MM.1S (cell line): ENCODE data around the gene UGT3A1.

ENCODE experiments used
- DNase-seq: peaks from one replicate; pipeline ENCODE4 v3.0.0-alpha.2; 2015
- H2AFZ ChIP-seq: fragments of 300-600 bp; sonication (generic); 2 replicates; pipeline ENCODE4 v1.6.0; 2016; ENCODE audit warnings: antibody characterized with exemption, low read length
- H3F3A ChIP-seq: fragments of 300-600 bp; sonication (generic); 2 replicates; pipeline ENCODE4 v1.6.1; 2016; ENCODE audit warnings: mild to moderate bottlenecking, antibody characterized with exemption, low read length, moderate library complexity, mixed read lengths; ENCODE audit not compliant: insufficient read depth
- H3K27ac ChIP-seq: fragments of 300-600 bp; sonication (generic); 2 replicates; pipeline ENCODE4 v1.5.1; 2016; ENCODE audit warnings: mild to moderate bottlenecking, low read length
- H3K27me3 ChIP-seq: fragments of 300-600 bp; sonication (generic); replicated peaks from 2 replicates; pipeline ENCODE4 v1.6.0; 2016; ENCODE audit warnings: low read length; ENCODE audit not compliant: insufficient read depth
- H3K36me3 ChIP-seq: fragments of 300-600 bp; sonication (generic); replicated peaks from 2 replicates; pipeline ENCODE4 v1.6.1; 2016; ENCODE audit warnings: mild to moderate bottlenecking, low read length, mixed read lengths; ENCODE audit not compliant: insufficient read depth
- H3K4me1 ChIP-seq: fragments of 300-600 bp; sonication (generic); 2 replicates; pipeline ENCODE4 v1.6.1; 2016; ENCODE audit warnings: low read length, mixed read lengths
- H3K4me2 ChIP-seq: fragments of 300-600 bp; sonication (generic); 2 replicates; pipeline ENCODE4 v1.6.0; 2016; ENCODE audit warnings: low read depth, low read length
- H3K4me3 ChIP-seq: fragments of 300-600 bp; sonication (generic); 2 replicates; pipeline ENCODE4 v1.5.1; 2016; ENCODE audit warnings: low read length, mixed read lengths
- H3K79me2 ChIP-seq: fragments of 300-600 bp; sonication (generic); 2 replicates; pipeline ENCODE4 v1.6.1; 2016; ENCODE audit warnings: mixed run types, low read length, mixed read lengths
- H3K9ac ChIP-seq: fragments of 300-600 bp; sonication (generic); 2 replicates; pipeline ENCODE4 v1.6.1; 2016; ENCODE audit warnings: low read length, mixed read lengths
- H3K9me2 ChIP-seq: fragments of 300-600 bp; sonication (generic); replicated peaks from 2 replicates; pipeline ENCODE4 v1.6.1; 2016; ENCODE audit warnings: mild to moderate bottlenecking, low read length, mixed read lengths; ENCODE audit not compliant: insufficient read depth
- H3K9me3 ChIP-seq: fragments of 300-600 bp; sonication (generic); replicated peaks from 2 replicates; pipeline ENCODE4 v1.6.1; 2016; ENCODE audit warnings: mild to moderate bottlenecking, low read length, mixed read lengths; ENCODE audit not compliant: insufficient read depth
- H4K20me1 ChIP-seq: fragments of 300-600 bp; sonication (generic); 2 replicates; pipeline ENCODE4 v1.6.1; 2016; ENCODE audit warnings: mild to moderate bottlenecking, low read length, moderate library complexity, mixed read lengths; ENCODE audit not compliant: insufficient read depth
- CTCF ChIP-seq: fragments of 300-600 bp; sonication (generic); IDR thresholded peaks from 2 replicates; pipeline ENCODE4 v1.5.1; 2016; ENCODE audit warnings: antibody characterized with exemption, low read length, mixed read lengths
- EZH2 ChIP-seq: fragments of 300-600 bp; sonication (generic); optimal IDR thresholded peaks from 2 replicates; pipeline ENCODE3; 2017; ENCODE audit warnings: low read depth, mild to moderate bottlenecking, antibody characterized with exemption, low read length, mixed read lengths
- EZH2phosphoT487 ChIP-seq: fragments of 300-600 bp; sonication (generic); IDR thresholded peaks from 2 replicates; pipeline ENCODE4 v1.6.1; 2018; ENCODE audit warnings: antibody characterized with exemption, low read length

Gene UGT3A1

GRCh38 chr5:36029914-36030313 lies 38.7 kb upstream of the UGT3A1 start:
- Histone ChIP-seq H3K9me2 (no peaks in the 10 kb centered on the region), H3K27me3 (no peaks in the 10 kb centered on the region), H3K27ac (no peak overlapping the region), H4K20me1 (no peaks in the 10 kb centered on the region), H3K79me2 (no peaks in the 10 kb centered on the region), H3K4me2 (no peak overlapping the region), H3K4me1 (no peaks in the 10 kb centered on the region), H3K9me3 (no peaks in the 10 kb centered on the region), H2AFZ (no peak overlapping the region), H3K4me3 (no peak overlapping the region), H3F3A (no peaks in the 10 kb centered on the region), H3K9ac (no peak overlapping the region), H3K36me3 (no peaks in the 10 kb centered on the region)
- TF ChIP-seq EZH2phosphoT487 (no peak), EZH2 (no peak), CTCF (no peak)
- DNase-seq: no peak

DNA sequence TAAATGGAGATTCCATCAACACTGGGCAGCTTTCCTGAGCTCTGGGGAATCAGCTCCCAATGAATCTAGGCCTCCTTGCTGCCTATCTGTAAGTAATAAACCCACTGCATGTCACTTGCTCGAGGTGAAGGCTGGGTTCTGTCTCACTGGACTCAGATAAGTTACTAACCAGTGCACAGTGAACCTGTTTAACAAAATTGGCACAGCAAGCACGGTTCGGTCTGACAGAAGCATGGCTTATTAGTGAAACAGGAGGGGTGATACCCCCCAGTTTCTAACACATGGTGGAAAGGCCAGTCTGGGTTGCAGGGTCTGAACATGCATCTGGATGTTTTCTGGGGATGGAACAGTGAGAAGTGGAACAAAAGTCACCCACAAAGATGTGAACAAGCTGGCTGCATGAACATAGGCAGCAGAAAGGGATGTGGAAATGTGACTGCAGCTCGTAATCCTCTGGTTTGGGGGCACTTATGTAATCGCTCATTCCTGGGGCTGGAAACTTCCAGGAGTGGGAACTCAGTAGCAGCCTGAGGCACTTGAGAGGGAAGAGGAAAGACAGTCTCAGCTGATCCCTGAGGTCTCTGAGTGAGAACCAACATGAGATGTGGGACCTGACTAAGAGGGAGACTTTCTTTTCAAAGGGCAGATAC lies 37.8 kb upstream of the UGT3A1 start:
- no peak for TF ChIP-seq EZH2
- no peak for TF ChIP-seq EZH2phosphoT487
- no peak for TF ChIP-seq CTCF
- Histone ChIP-seq H3K27me3 (no peaks in the 10 kb centered on the region), H3F3A (no peaks in the 10 kb centered on the region), H3K27ac (no peak overlapping the region), H3K36me3 (no peaks in the 10 kb centered on the region), H3K4me2 (no peak overlapping the region), H3K4me1 (no peaks in the 10 kb centered on the region), H3K4me3 (no peak overlapping the region), H3K9ac (no peak overlapping the region), H2AFZ (no peak overlapping the region), H3K9me2 (no peaks in the 10 kb centered on the region), H3K79me2 (no peaks in the 10 kb centered on the region), H4K20me1 (no peaks in the 10 kb centered on the region), H3K9me3 (no peaks in the 10 kb centered on the region)
- no peak for DNase-seq

- Histone ChIP-seq H3K36me3 (no peaks in the 10 kb centered on the region), H3K4me2 (no peak overlapping the region), H3F3A (no peaks in the 10 kb centered on the region), H3K4me3 (no peak overlapping the region), H2AFZ (no peak overlapping the region), H3K4me1 (no peaks in the 10 kb centered on the region), H3K79me2 (no peaks in the 10 kb centered on the region), H3K9me2 (no peaks in the 10 kb centered on the region), H3K27ac (no peak overlapping the region), H3K27me3 (no peaks in the 10 kb centered on the region), H4K20me1 (no peaks in the 10 kb centered on the region), H3K9me3 (no peaks in the 10 kb centered on the region), H3K9ac (no peak overlapping the region)
- TF ChIP-seq CTCF (no peak), EZH2 (no peak), EZH2phosphoT487 (no peak)
- no peak for DNase-seq
Observed at GRCh38 chr5:36027711-36028110, 36.5 kb upstream of the UGT3A1 start.
